Large intestine (tissue), 3 donors: ENCODE results near the gene NUTM2A. TPM values are rescaled to one million over a fixed set of nuclear protein-coding genes. Genes with fewer than 3 reads are reported as not detected.
"Not testable (repeated sequence)": the region's sequence is repeated elsewhere in the genome, so short reads cannot be mapped to it uniquely, and the experiment has no call there.

ENCODE experiments used
- DNase-seq, 2 donors: peaks; one replicate each; pipeline versions ENCODE4 v3.0.0 to v3.0.0-alpha.2; 2013
- H3K27ac ChIP-seq: one replicate; pipeline ENCODE4 v1.5.1; 2013; ENCODE audit warnings: low read length
- H3K27me3 ChIP-seq: 2 replicates; pipeline ENCODE4 v1.6.1; 2013; ENCODE audit warnings: low read length; ENCODE audit not compliant: control insufficient read depth, insufficient read depth
- H3K36me3 ChIP-seq: 2 replicates; pipeline ENCODE4 v1.6.1; 2013; ENCODE audit warnings: low read length; ENCODE audit not compliant: control insufficient read depth, insufficient read depth
- H3K4me1 ChIP-seq: one replicate; pipeline ENCODE4 v1.6.1; 2013; ENCODE audit warnings: low read length; ENCODE audit not compliant: control insufficient read depth, insufficient read depth
- H3K4me3 ChIP-seq: one replicate; pipeline ENCODE4 v1.5.1; 2013; ENCODE audit warnings: low read length
- H3K9me3 ChIP-seq: one replicate; pipeline ENCODE4 v1.6.1; 2013; ENCODE audit warnings: mild to moderate bottlenecking, low read depth, low read length, moderate library complexity; ENCODE audit not compliant: control insufficient read depth
- WGBS: methylation state at CpG from one replicate; pipeline ENCODE4 v1.1.5; 2013; ENCODE audit warnings: low lambda C conversion rate; ENCODE audit not compliant: insufficient coverage; 5-methylcytosine and 5-hydroxymethylcytosine counted together
- polyA plus RNA-seq: library from polyadenylated mRNA; unstranded; fragments of 120-200 nt; gene quantifications from one replicate; pipeline ENCODE4 v1.2.1, GENCODE V29; 2013

The NUTM2A gene
- polyA plus RNA-seq, 1 donor = 1.3 TPM

GRCh38 chr10:87213150-87213765, 12.0 kb upstream of the NUTM2A start:
- H3K36me3 ChIP-seq, H3K27ac ChIP-seq, H3K27me3 ChIP-seq, H3K4me3 ChIP-seq, H3K4me1 ChIP-seq, H3K9me3 ChIP-seq, DNase-seq: not testable (repeated sequence)
- WGBS = no CpG with 5 or more reads among the region's 8 CpGs

- H3K36me3 ChIP-seq, H3K27me3 ChIP-seq, H3K4me1 ChIP-seq, DNase-seq, H3K4me3 ChIP-seq, H3K27ac ChIP-seq, H3K9me3 ChIP-seq: not testable (repeated sequence)
- WGBS = no CpG with 5 or more reads among the region's 21 CpGs
These were observed 11.4 kb upstream of the NUTM2A start for GRCh38 chr10:87213806-87214205.

- not testable (repeated sequence) for H3K36me3 ChIP-seq, H3K4me1 ChIP-seq, H3K4me3 ChIP-seq, H3K27ac ChIP-seq, DNase-seq, H3K27me3 ChIP-seq, H3K9me3 ChIP-seq
- no CpG with 5 or more reads among the region's 11 CpGs for WGBS
These were observed 9.1 kb upstream of the NUTM2A start for GRCh38 chr10:87216120-87216519.

DNA sequence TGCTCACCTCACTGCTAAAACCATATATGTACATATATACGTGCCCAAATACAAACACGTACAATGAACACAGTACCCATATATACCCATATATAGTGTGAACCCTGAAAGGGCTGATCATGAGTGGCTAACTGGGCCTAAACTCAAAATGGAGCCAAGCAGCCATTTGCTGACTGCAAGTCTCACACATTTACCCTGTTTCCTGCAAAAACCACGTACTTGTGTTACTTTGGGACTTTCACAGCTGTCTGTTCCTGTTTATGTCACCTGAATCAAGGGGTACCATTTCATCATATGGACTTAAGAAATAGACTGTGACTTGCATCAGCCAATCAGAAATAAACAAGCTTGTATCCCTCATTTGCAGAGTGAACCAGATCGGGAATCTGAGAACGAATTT, 5.9 kb upstream of the NUTM2A start:
- DNase-seq, H3K4me3 ChIP-seq, H3K4me1 ChIP-seq, H3K27ac ChIP-seq, H3K27me3 ChIP-seq, H3K9me3 ChIP-seq, H3K36me3 ChIP-seq: not testable (repeated sequence)
- no CpG with 5 or more reads among the region's 5 CpGs for WGBS

- not testable (repeated sequence) for H3K27ac ChIP-seq, DNase-seq
- no CpG with 5 or more reads among the region's 30 CpGs for WGBS
These were observed 2.5 kb upstream of the NUTM2A start for GRCh38 chr10:87222789-87223188.

GRCh38 chr10:87228247-87228646, 3.0 kb downstream of the NUTM2A start:
- not testable (repeated sequence) for H3K36me3 ChIP-seq, H3K4me1 ChIP-seq, H3K27ac ChIP-seq, H3K27me3 ChIP-seq, H3K9me3 ChIP-seq, DNase-seq, H3K4me3 ChIP-seq
- WGBS = no CpG with 5 or more reads among the region's 20 CpGs

More at GRCh38 chr10:87222789-87223188, 2.5 kb upstream of the NUTM2A start:
- not testable (repeated sequence) for H3K36me3 ChIP-seq, H3K27me3 ChIP-seq, H3K9me3 ChIP-seq, H3K4me3 ChIP-seq, H3K4me1 ChIP-seq

GRCh38 chr10:87229211-87229610, 4.0 kb downstream of the NUTM2A start:
- H3K27ac ChIP-seq, H3K4me1 ChIP-seq, DNase-seq, H3K9me3 ChIP-seq, H3K36me3 ChIP-seq, H3K4me3 ChIP-seq, H3K27me3 ChIP-seq: not testable (repeated sequence)
- no CpG with 5 or more reads among the region's 9 CpGs for WGBS

- WGBS = no CpG with 5 or more reads among the region's 7 CpGs
- H3K4me1 ChIP-seq, DNase-seq, H3K27ac ChIP-seq, H3K9me3 ChIP-seq, H3K4me3 ChIP-seq, H3K36me3 ChIP-seq, H3K27me3 ChIP-seq: not testable (repeated sequence)
These were observed 9.6 kb downstream of the NUTM2A start for GRCh38 chr10:87234854-87235253.

DNA sequence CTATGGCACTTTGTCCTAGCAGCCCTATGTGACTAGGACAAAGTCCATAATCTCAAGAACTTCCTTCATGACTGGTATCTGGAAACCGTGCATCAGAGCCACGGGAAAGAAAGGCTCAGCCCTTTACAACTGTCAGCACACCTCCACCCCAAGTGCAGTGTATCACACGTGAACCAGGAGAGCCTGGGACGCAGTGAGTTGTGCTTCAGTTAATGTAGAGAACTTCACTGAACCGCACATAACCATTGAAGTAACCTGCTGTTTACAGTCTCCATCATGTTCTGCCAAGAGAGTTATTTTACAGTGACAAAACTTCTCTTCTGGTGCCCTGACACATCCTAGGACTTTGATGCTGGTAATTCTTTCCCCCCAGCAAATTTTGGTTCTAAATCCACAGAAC, 12.0 kb downstream of the NUTM2A start:
- not testable (repeated sequence) for H3K27ac ChIP-seq, DNase-seq, H3K4me3 ChIP-seq, H3K27me3 ChIP-seq, H3K9me3 ChIP-seq, H3K4me1 ChIP-seq, H3K36me3 ChIP-seq
- WGBS = no CpG with 5 or more reads among the region's 5 CpGs

GRCh38 chr10:87239346-87239808, 14.1 kb downstream of the NUTM2A start:
- no CpG with 5 or more reads among the region's 6 CpGs for WGBS
- not testable (repeated sequence) for H3K4me1 ChIP-seq, H3K27ac ChIP-seq, H3K4me3 ChIP-seq, H3K27me3 ChIP-seq, H3K9me3 ChIP-seq, H3K36me3 ChIP-seq, DNase-seq

DNA sequence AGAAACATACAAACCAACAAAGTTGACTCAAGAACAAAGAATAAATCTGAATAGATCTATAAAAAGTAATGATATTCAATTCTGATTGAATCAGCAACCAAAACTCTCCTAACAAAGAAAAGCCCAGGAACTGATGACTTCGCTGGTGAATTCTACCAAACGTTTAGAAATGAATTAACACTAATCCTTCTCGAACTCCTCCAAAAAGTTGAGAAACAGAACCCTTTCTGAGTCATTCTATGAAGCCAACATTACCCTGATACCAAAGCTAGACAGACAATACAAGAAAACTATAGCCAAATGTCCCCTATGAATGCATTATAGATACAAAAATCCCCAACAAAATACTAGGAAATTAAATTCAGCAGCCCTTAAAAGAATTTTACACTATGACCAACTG, 16.9 kb downstream of the NUTM2A start:
- not testable (repeated sequence) for H3K36me3 ChIP-seq, H3K4me3 ChIP-seq, DNase-seq, H3K27ac ChIP-seq, H3K4me1 ChIP-seq, H3K9me3 ChIP-seq, H3K27me3 ChIP-seq
- no CpG with 5 or more reads among the region's 3 CpGs for WGBS
